Fibroblast of lung (primary cell): ENCODE results near the gene AATF.

Experiments
- CTCF ChIP-seq, 2 donors: IDR thresholded peaks in 1 of 2; conservative IDR thresholded peaks in 1 of 2; 1 replicate in 1 of 2; 2 replicates in 1 of 2; pipeline ENCODE4 v1.5.1; 2011 to 2012; ENCODE audit warnings: low read length in 2 of 2, control low read depth in 1 of 2, inconsistent platforms in 1 of 2, low read depth in 1 of 2, mild to moderate bottlenecking in 1 of 2
- EZH2 ChIP-seq: IDR thresholded peaks from 2 replicates; pipeline ENCODE4 v1.5.1; 2012; ENCODE audit warnings: low read length, control low read depth, mild to moderate bottlenecking; ENCODE audit errors: missing control alignments

GRCh38 chr17:37065486-37066321, 117.0 kb downstream of the AATF start:
- TF ChIP-seq CTCF (conservative IDR thresholded peaks at IDR 0.05 in 1 of 2, IDR thresholded peaks at IDR 0.05 in 1 of 2; ENCODE audit: low read depth in 1 of 2, low read length in 2 of 2) (no peak), EZH2 (no peak)
